ENCODE measurements around the gene UQCRC2. TPM values are rescaled to one million over a fixed set of nuclear protein-coding genes. Genes with fewer than 3 reads are reported as not detected.

UQCRC2 gene
- total and polyA plus RNA-seq, 2 donors (not counting 3 experiments of a cell fraction or from before 2014, with no cell fraction given) = 132 to 189 TPM

DNA sequence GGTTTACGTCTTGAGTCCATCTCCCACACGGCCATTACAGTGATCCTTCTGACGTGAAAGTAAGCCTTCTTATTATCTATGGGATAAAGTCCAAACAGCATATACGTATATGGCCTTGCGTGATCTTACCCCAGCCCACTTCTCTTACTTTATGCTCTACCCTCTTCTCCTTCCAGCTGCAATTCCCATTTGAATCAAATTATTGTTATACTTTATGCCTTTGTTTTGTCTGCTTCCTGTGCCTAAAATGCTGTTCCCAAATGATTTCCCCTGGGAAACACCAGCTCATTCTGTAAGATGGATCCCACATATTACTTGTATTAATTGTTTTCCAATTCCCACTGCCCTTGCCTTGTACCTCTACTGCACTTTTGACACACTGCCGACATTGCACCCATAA, 11.2 kb downstream of the UQCRC2 start:
- no peak overlapping the region for H3K9ac ChIP-seq (replicated peaks; ENCODE audit: extremely low read depth, insufficient read depth, low read length)
- FAIRE-seq (no peak), DNase-seq (ENCODE audit: low read depth, low spot score) (no peak)
- ChIA-PET CTCF (interaction anchor here (1.0 to 2.5 kb wide), 4 partner anchors 17 to 135 kb away, joined by 3 to 8 read pairs (median 4); no protein-coding TSS in a partner anchor), POLR2A (no interaction called here)
- no TSS peak for BruUV-seq (replicated peaks)
- H3K79me2 ChIP-seq (ENCODE audit: control insufficient read depth, insufficient read depth, low read length) = no peaks in the 10 kb centered on the region
- no peak for TF ChIP-seq POLR2AphosphoS5 (IDR thresholded peaks at IDR 0.05; ENCODE audit: insufficient read depth, low read depth, low read length)
- intact Hi-C loops (cut with micrococcal nuclease) (no loop called here), dilution Hi-C loops (cut with MboI; ENCODE audit: extremely low pct_ligation_motif_present, low sequenced_read_pairs) (no loop called here)
- H3K4me3 ChIP-seq (replicated peaks in 1 of 3; ENCODE audit: insufficient read depth in 1 of 3, low read depth in 1 of 3, low read length in 3 of 3) = no peak overlapping the region
- no peak overlapping the region for H3K4me2 ChIP-seq (ENCODE audit: insufficient read depth, low read length)
- H4K20me1 ChIP-seq (replicated peaks; ENCODE audit: control insufficient read depth, extremely low read depth, insufficient read depth, low read length) = no peaks in the 10 kb centered on the region
- no peaks in the 10 kb centered on the region for H3K9me3 ChIP-seq (replicated peaks; ENCODE audit: control insufficient read depth, insufficient read depth, low read length)
- no peak overlapping the region for H3K27ac ChIP-seq (ENCODE audit: insufficient read depth, low read depth, low read length)
- no peaks in the 10 kb centered on the region for H3K4me1 ChIP-seq (ENCODE audit: control insufficient read depth, extremely low read depth, insufficient read depth, low read length)
- H3K36me3 ChIP-seq (ENCODE audit: control insufficient read depth in 2 of 2, extremely low read depth in 1 of 2, insufficient read depth in 2 of 2, low read length in 2 of 2) = peaks cover 27 to 48% of the 10 kb centered on the region in 2 experiments
- no peaks in the 10 kb centered on the region for H3K9me1 ChIP-seq (replicated peaks; ENCODE audit: control insufficient read depth, extremely low read depth, insufficient read depth, low read length)
- no peak overlapping the region for H2AFZ ChIP-seq (ENCODE audit: low read depth, low read length)
- H3K27me3 ChIP-seq (ENCODE audit: control insufficient read depth in 2 of 2, insufficient read depth in 2 of 2, low read length in 2 of 2) = no peaks in the 10 kb centered on the region

DNA sequence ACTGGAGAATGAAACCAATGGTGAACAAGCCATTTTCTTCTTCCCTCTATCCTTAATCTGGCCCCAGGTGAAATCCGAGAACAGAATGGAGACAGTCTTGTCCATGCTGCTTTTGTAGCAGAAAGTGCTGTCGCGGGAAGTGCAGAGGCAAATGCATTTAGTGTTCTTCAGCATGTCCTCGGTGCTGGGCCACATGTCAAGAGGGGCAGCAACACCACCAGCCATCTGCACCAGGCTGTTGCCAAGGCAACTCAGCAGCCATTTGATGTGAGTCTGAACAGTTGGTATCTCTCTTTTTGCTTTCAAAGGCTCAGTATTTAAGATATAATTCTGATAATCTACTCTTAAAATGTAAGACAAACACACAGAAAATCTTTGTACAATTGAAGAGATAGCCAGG, 18.7 kb downstream of the UQCRC2 start:
- H3K79me2 ChIP-seq (ENCODE audit: control insufficient read depth, insufficient read depth, low read length) = no peaks in the 10 kb centered on the region
- no peak overlapping the region for H2AFZ ChIP-seq (ENCODE audit: low read depth, low read length)
- ChIA-PET CTCF (no interaction called here), POLR2A (no interaction called here)
- DNase-seq (ENCODE audit: low read depth, low spot score) = no peak
- no peaks in the 10 kb centered on the region for H3K27me3 ChIP-seq (ENCODE audit: control insufficient read depth in 2 of 2, insufficient read depth in 2 of 2, low read length in 2 of 2)
- no peaks in the 10 kb centered on the region for H3K4me1 ChIP-seq (ENCODE audit: control insufficient read depth, extremely low read depth, insufficient read depth, low read length)
- H4K20me1 ChIP-seq (replicated peaks; ENCODE audit: control insufficient read depth, extremely low read depth, insufficient read depth, low read length) = no peaks in the 10 kb centered on the region
- no peak overlapping the region for H3K27ac ChIP-seq (ENCODE audit: insufficient read depth, low read depth, low read length)
- intact Hi-C loops (cut with micrococcal nuclease) (no loop called here), dilution Hi-C loops (cut with MboI; ENCODE audit: extremely low pct_ligation_motif_present, low sequenced_read_pairs) (no loop called here)
- no peak overlapping the region for H3K4me2 ChIP-seq (ENCODE audit: insufficient read depth, low read length)
- H3K4me3 ChIP-seq (replicated peaks in 1 of 3; ENCODE audit: insufficient read depth in 1 of 3, low read depth in 1 of 3, low read length in 3 of 3) = no peak overlapping the region
- no peak for FAIRE-seq
- H3K9me1 ChIP-seq (replicated peaks; ENCODE audit: control insufficient read depth, extremely low read depth, insufficient read depth, low read length) = no peaks in the 10 kb centered on the region
- peaks cover 21 to 49% of the 10 kb centered on the region in 2 experiments for H3K36me3 ChIP-seq (ENCODE audit: control insufficient read depth in 2 of 2, extremely low read depth in 1 of 2, insufficient read depth in 2 of 2, low read length in 2 of 2)
- TF ChIP-seq, protein P1, sequence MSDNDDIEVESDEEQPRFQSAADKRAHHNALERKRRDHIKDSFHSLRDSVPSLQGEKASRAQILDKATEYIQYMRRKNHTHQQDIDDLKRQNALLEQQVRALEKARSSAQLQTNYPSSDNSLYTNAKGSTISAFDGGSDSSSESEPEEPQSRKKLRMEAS (IDR thresholded peaks at IDR 0.05; ENCODE audit: insufficient read depth, insufficient read length) = no peak
- TF ChIP-seq FOS (IDR thresholded peaks at IDR 0.05; ENCODE audit: borderline replicate concordance, insufficient read depth, low read length) (no peak), POLR2AphosphoS5 (IDR thresholded peaks at IDR 0.05; ENCODE audit: insufficient read depth, low read depth, low read length) (no peak), MYC (IDR thresholded peaks at IDR 0.05; ENCODE audit: low read depth, low read length) (no peak), JUN (IDR thresholded peaks at IDR 0.05; ENCODE audit: borderline replicate concordance, insufficient read depth, insufficient read length, low read depth) (no peak)
- H3K9me3 ChIP-seq (replicated peaks; ENCODE audit: control insufficient read depth, insufficient read depth, low read length) = no peaks in the 10 kb centered on the region
- no TSS peak for BruUV-seq (replicated peaks)
- H3K9ac ChIP-seq (replicated peaks; ENCODE audit: extremely low read depth, insufficient read depth, low read length) = no peak overlapping the region

All from endothelial cell of umbilical vein (primary cell).